Osteocyte (in vitro differentiated cells): Measurements from ENCODE around the gene TEX54. TPM values are rescaled to one million over a fixed set of nuclear protein-coding genes. Genes with fewer than 3 reads are reported as not detected.

Experiments used
- DNase-seq: peaks from one replicate; pipeline ENCODE4 v3.0.0; 2021; ENCODE audit warnings: mixed read lengths; ENCODE audit not compliant: unreplicated experiment; ENCODE audit errors: extremely low spot score
- H3K27ac Mint-ChIP-seq: one replicate; pipeline ENCODE4 v1.8.0; 2021; ENCODE audit warnings: mild to moderate bottlenecking, mixed read lengths; ENCODE audit not compliant: unreplicated experiment
- H3K27me3 Mint-ChIP-seq: one replicate; pipeline ENCODE4 v1.8.0; 2021; ENCODE audit warnings: mixed read lengths; ENCODE audit not compliant: unreplicated experiment
- H3K36me3 Mint-ChIP-seq: one replicate; pipeline ENCODE4 v1.8.0; 2021; ENCODE audit warnings: mixed read lengths; ENCODE audit not compliant: unreplicated experiment
- H3K4me1 Mint-ChIP-seq: one replicate; pipeline ENCODE4 v1.8.0; 2021; ENCODE audit warnings: mixed read lengths; ENCODE audit not compliant: unreplicated experiment
- H3K4me3 Mint-ChIP-seq: one replicate; pipeline ENCODE4 v1.8.0; 2021; ENCODE audit warnings: mild to moderate bottlenecking, moderate library complexity, mixed read lengths; ENCODE audit not compliant: unreplicated experiment
- H3K9me3 Mint-ChIP-seq: one replicate; pipeline ENCODE4 v1.8.0; 2021; ENCODE audit warnings: mixed read lengths; ENCODE audit not compliant: unreplicated experiment
- CTCF ChIP-seq: fragments of 200-600 bp; sonication (generic); IDR thresholded peaks from 2 replicates; pipeline ENCODE4 v1.5.0; 2021; ENCODE audit warnings: antibody characterized with exemption, mild to moderate bottlenecking, moderate library complexity
- microRNA-seq: library from miRNA; unstranded; fragments of <30 nt; microRNA quantifications from one replicate; pipeline ENCODE4 v1.1.0, GENCODE V29; 2020; ENCODE audit not compliant: unreplicated experiment
- total RNA-seq: library from RNA; stranded (reverse); gene quantifications from 2 replicates; pipeline ENCODE4 v1.2.1, GENCODE V29; 2021

The TEX54 gene
- total RNA-seq, 1 donor from 2014 or later: not detected

DNA sequence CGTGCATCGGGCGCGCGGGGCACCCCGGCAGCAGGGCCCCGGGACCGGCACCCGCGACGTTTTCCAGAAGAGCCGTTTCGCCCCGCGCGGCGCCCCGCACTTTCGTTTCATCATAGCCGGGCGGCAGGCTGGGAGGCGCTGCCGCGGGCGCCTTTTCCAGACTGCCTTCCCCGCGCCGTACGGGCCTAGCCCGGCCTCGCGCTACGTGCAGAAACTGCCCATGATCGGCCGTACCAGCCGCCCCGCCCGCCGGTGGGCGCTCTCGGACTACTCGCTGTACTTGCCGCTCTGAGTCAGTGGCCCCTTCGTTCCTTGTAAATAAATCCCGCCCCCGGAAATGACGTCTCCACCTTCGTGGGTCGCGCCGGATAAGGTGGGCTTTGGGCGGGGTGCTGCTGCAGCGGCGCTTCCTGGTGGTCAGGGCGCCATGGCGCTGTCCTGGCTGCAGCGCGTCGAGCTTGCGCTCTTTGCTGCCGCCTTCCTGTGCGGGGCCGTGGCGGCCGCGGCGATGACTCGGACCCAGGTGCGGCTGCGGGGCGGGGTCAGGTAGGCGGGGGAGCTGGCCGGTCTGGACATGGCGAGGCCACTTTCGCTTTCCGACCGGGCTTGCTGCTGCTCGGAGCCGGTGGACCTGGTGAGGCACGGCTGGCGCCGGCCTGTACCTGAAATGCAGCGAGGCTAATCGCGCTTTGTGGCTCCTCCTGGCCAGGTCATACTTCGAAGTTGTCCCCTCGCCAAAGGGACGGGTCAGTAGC lies 45.5 kb downstream of the TEX54 start, which contains the start of gene TMEM179B:
Gene TMEM179B (plus strand): TSS at position 398 of the 755 bp plus-strand sequence. CDS start 30 bp downstream, at position 428.
- Mint-ChIP-seq H3K4me1 (peaks cover 45% of the 10 kb centered on the region), H3K27me3 (no peaks in the 10 kb centered on the region), H3K9me3 (no peaks in the 10 kb centered on the region), H3K36me3 (peaks cover 12% of the 10 kb centered on the region), H3K27ac (peak within 1 kb of the TSS; percentile 90), H3K4me3 (peak within 1 kb of the TSS; percentile 90)
- DNase-seq: peak; percentile 98
- peak; percentile 44 for TF ChIP-seq CTCF

DNA sequence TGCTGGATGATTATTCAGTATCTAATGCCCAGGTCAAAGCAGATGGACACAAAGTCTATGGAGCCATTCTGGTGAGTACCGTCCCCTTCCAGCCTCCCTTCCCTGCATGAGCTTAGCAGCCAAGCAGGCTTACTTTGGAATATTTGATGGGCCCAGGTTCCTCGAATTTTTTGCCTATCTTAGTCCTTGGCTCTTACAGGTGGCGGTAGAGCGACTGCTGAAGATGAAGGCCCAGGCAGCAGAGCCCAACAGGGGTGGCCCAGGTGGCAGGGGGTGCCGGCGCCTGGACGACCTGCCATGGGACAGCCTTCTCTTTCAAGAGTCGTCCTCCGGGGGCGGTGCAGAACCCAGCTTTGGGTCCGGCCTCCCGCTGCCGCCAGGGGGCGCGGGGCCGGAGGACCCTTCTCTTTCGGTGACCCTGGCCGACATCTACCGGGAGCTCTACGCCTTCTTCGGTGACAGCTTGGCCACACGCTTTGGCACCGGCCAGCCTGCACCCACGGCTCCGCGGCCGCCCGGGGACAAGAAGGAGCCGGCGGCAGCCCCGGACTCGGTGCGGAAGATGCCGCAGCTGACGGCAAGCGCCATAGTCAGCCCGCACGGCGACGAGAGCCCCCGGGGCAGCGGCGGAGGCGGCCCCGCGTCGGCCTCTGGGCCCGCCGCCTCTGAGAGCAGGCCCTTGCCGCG lies 46.2 kb downstream of the TEX54 start:
- TF ChIP-seq CTCF: peak; percentile 92
- H3K4me1 Mint-ChIP-seq: peaks cover 42% of the 10 kb centered on the region
- peak overlapping the region; percentile 82 for H3K27ac Mint-ChIP-seq
- peaks cover 8% of the 10 kb centered on the region for H3K36me3 Mint-ChIP-seq
- peak overlapping the region; percentile 78 for H3K4me3 Mint-ChIP-seq
- H3K9me3 Mint-ChIP-seq: no peaks in the 10 kb centered on the region
- DNase-seq: peak; percentile 95
- H3K27me3 Mint-ChIP-seq: no peaks in the 10 kb centered on the region

GRCh38 chr11:62782753-62783152 lies 49.9 kb downstream of the TEX54 start:
- no peak overlapping the region for H3K27ac Mint-ChIP-seq
- H3K36me3 Mint-ChIP-seq: peaks cover 19% of the 10 kb centered on the region
- H3K27me3 Mint-ChIP-seq: no peaks in the 10 kb centered on the region
- DNase-seq: no peak
- no peak overlapping the region for H3K4me3 Mint-ChIP-seq
- no peaks in the 10 kb centered on the region for H3K9me3 Mint-ChIP-seq
- TF ChIP-seq CTCF: no peak
- peaks cover 11% of the 10 kb centered on the region for H3K4me1 Mint-ChIP-seq

Small RNA genes within 50 kb of the gene (microRNA-seq; reads per million reads assigned to microRNA genes)
- gene MIR6514 (not detected), gene MIR6748 (not detected)

Other genes with a start within 250 kb of the TEX54 start
- 12.7 and 15.6 TPM in 2 replicates for gene TUT1, start 241.3 kb downstream of the TEX54 start, total RNA-seq
- gene MTA2, start 231.0 kb downstream of the TEX54 start, total RNA-seq: 91.6 and 107 TPM in 2 replicates
- 78.8 and 80.9 TPM in 2 replicates for gene EML3, start 220.1 kb downstream of the TEX54 start, total RNA-seq
- 3.3 and 4.4 TPM in 2 replicates for gene ROM1, start 219.6 kb downstream of the TEX54 start, total RNA-seq
- 35.8 and 41.4 TPM in 2 replicates for gene B3GAT3, start 210.9 kb downstream of the TEX54 start, total RNA-seq
- 366 and 389 TPM in 2 replicates for gene GANAB, start 186.2 kb downstream of the TEX54 start, total RNA-seq
- gene INTS5, start 179.5 kb downstream of the TEX54 start, total RNA-seq: 20.5 and 24.0 TPM in 2 replicates
- 53.6 and 56.3 TPM in 2 replicates for gene C11orf98, start 167.6 kb downstream of the TEX54 start, total RNA-seq
- gene CSKMT, start 167.5 kb downstream of the TEX54 start, total RNA-seq: 19.4 and 27.3 TPM in 2 replicates
- 6.3 and 6.8 TPM in 2 replicates for gene UQCC3, start 161.2 kb downstream of the TEX54 start, total RNA-seq
- 7.3 and 9.1 TPM in 2 replicates for gene LBHD1, start 160.6 kb downstream of the TEX54 start, total RNA-seq
- 132 and 161 TPM in 2 replicates for gene UBXN1, start 153.8 kb downstream of the TEX54 start, total RNA-seq
- 0.39 and 0.46 TPM in 2 replicates for gene LRRN4CL, start 143.3 kb downstream of the TEX54 start, total RNA-seq
- 54.1 and 56.7 TPM in 2 replicates for gene BSCL2, start 125.4 kb downstream of the TEX54 start, total RNA-seq
- not detected in 2 replicates for gene GNG3, start 125.2 kb downstream of the TEX54 start, total RNA-seq
- gene HNRNPUL2, start 105.4 kb downstream of the TEX54 start, total RNA-seq: 52.5 and 56.1 TPM in 2 replicates
- 32.4 and 36.6 TPM in 2 replicates for gene TTC9C, start 104.4 kb downstream of the TEX54 start, total RNA-seq
- 11.2 and 12.9 TPM in 2 replicates for gene ZBTB3, start 78.7 kb downstream of the TEX54 start, total RNA-seq
- 83.7 and 98.6 TPM in 2 replicates for gene POLR2G, start 71.3 kb downstream of the TEX54 start, total RNA-seq
- 40.8 and 42.8 TPM in 2 replicates for gene TAF6L, start 61.4 kb downstream of the TEX54 start, total RNA-seq
- gene TMEM179B, start 45.4 kb downstream of the TEX54 start, total RNA-seq: 46.7 and 47.7 TPM in 2 replicates
- 14.5 and 15.2 TPM in 2 replicates for gene TMEM223, start 40.8 kb downstream of the TEX54 start, total RNA-seq
- 92.4 and 97.5 TPM in 2 replicates for gene NXF1, start 27.4 kb downstream of the TEX54 start, total RNA-seq
- gene STX5, start 790 bp downstream of the TEX54 start, total RNA-seq: 65.3 and 71.0 TPM in 2 replicates
- gene WDR74, start 6.7 kb upstream of the TEX54 start, total RNA-seq: 40.5 and 42.1 TPM in 2 replicates
- gene SLC3A2, start 48.1 kb upstream of the TEX54 start, total RNA-seq: 326 and 362 TPM in 2 replicates
- 0.27 and 0.31 TPM in 2 replicates for gene CHRM1, start 88.5 kb upstream of the TEX54 start, total RNA-seq
- gene SLC22A6, start 152.1 kb upstream of the TEX54 start, total RNA-seq: not detected in 2 replicates
- gene SLC22A8, start 183.0 kb upstream of the TEX54 start, total RNA-seq: not detected in 2 replicates